Medulla oblongata (tissue), 1 donor: Measurements from ENCODE around the gene SPECC1.
"Not testable (repeated sequence)": the region's sequence is repeated elsewhere in the genome, so short reads cannot be mapped to it uniquely, and the experiment has no call there.

Experiments
- DNase-seq: peaks from one replicate; pipeline ENCODE4 v3.0.0-alpha.2; 2015; ENCODE audit errors: extremely low spot score

SPECC1 gene

DNA sequence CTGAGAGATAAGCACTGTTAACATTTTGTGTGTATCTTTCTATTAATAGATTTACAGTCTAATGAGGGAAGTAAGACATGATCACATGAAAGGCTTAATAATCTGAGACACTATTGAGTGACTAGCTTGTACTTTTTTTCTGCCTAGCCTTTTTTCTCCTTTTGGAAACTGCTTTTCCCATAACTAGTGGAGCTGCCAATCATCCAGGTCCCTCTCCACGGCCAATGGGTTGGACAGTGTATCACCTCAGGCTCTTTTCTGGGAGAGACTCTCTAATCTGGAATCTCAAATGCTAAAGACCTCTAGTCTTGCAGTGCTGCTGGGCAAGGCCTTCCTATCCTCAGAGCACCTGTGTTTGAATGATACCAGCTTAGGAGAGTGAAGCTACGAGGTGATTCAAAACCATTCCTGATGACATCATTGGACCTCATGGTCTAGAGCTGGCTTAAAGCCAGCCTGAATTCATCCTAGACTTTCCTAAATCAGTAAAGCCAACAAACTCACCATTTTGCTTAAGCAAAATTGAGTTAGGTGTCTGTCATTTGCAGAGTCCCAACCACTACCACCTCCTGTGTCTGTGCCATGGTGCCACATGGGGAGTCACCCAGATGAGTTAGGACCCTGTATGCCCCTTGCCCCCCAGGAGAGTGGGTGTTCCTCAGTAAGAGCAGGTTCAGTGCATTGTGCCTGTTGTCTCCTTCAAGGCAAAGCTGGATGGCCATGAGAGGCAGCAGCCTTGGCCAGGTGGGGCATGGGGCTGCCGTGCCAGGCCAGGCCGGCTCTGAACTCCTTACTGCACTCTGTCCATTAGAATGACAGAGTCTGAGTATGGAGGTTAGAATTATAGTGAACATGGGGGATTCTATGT is 62.9 kb downstream of the SPECC1 start:
- no peak for DNase-seq

DNA sequence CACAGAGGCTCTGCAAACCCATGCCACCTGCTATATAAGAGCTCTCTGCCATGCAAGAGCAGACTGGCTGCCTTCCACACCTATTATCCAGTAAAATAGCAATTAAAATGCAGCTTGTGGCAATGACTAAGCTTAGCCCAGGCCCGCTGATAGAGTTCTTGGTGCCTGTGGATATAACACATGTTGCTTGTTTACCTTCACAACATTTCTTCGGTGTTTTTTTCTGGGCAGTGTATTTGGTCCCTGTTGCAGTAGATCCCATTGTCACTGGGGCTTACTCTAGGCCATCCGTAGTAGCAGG is 63.5 kb downstream of the SPECC1 start:
- no peak for DNase-seq

DNA sequence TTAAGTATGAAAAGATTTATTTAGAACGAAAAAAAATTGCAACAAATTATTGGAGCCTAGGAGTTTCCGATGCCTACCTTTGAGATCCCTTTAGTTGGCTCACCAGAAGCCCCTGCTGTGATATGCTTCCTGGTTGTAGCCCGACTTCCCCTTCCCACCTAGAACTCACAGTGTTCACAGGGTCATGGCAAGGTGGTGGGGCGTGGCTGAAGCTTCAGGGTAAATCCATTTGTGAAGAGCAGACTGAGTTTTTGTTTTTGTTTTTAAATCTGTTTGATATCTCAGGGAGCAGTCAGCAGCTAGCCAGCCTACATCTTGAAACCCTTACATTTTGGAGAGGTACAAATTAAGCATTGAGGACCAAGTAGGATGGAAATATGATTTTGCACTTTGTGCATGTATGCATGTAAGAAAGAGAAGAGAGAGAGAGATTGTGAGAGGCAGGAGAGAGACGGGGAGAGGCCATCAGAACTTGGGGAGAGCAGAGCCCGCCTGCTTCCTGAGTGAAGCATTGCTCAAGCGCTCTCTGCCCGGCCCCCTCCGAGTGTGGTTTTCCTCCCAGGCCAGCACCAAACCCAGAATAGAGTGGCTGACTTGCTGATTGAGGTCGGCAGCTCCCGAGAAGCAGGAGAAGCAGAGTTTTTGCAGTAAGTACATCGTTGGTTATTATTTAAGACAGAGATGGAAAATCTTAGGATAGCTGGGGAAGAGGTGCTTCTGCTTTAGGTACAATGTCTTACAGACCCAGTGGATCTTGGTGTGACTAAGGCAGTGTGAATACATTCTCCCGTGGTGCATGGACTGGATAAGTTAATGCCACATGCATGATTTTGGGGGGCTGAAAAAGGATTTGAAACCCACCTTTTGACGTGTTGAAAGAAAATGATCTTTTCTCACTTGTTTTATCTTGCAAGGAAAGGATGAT is 64.2 kb downstream of the SPECC1 start:
- DNase-seq = peak; percentile 71

DNA sequence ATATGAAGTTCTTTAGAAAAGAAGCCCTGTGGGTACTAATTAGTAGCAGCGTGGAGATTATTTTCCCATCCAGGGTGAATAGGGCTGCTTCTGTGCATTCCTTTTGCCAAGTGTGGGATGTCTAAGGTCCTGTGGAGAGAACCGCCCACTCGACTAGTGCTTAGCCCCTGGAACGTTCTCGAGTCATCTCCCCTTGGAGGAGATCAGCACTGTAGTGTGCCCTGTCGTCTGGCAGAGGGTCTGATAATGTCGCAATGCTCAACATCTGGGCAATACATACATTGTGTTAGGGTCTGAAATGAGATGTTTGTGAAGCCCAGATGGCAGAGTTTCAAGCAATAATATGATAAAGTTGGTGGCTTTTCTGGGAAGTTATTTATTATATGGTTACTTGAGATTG is 64.8 kb downstream of the SPECC1 start:
- DNase-seq = no peak

DNA sequence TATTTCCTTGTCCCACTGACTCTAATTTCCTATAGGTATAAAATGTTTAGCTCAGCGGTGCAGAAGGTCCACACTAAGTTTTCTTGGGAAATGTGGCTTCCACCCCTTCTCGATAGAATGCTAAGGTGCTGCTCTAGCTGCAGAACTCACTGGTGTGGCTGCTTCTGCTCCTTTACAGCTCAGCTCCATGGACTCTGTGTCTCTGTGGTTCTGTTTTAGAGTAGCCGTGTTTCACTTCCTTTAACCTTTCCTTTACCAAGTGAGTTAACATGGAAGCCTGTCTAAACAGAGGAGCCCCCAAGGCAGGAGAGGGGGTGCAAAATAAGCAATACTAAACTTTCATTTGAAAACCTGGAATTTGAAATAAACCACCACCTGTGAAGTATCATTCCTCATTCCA is 65.3 kb downstream of the SPECC1 start:
- peak; percentile 50 for DNase-seq

DNA sequence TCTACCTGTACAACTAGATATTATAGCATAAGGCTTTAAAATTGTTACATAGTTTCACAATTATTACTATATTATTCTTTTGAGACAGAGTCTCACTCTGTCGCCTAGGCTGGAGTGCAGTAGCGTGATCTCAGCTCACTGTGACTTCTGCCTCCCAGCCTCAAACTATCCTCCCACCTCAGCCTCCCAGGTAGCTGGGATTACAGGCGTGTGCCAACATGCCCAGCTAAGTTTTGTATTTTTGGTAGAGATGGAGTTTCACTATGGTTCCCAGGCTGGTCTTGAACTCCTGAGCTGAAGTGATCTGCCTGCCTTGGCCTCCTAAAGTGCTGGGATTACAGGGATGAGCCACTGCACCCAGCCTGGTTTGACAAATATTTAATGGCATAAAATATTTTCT is 67.0 kb downstream of the SPECC1 start:
- DNase-seq = not testable (repeated sequence)

DNA sequence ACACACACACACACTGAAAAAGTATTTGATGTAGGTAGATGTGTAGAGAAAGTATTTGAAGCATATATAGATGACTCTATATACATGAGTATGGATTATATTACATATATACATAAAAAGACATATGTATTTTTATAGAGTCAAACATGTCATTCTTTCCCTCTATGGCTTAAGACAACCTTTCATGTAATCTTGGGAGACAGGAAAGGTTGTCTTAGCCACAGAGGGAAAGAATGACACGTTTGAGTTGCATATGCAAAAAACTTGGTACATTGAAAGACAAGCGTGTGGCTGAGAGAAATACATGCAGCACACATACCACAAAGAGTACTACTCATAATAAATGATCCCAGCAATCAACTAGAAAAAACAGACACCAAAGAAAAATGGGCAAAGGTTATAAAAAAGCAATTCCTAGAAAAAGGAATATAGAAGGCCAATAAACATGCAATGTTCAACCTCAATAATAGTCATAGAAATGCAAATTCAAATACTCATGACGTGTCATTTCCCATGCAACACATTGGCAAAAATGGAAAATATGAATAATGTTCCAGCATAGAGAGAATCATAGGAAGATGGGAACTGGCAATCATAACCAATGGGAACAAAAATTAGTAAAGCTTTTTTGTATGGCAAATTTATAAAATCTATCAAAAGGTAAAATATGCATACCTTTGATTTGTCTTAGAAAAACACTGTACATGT is 69.0 kb downstream of the SPECC1 start:
- DNase-seq = no peak

DNA sequence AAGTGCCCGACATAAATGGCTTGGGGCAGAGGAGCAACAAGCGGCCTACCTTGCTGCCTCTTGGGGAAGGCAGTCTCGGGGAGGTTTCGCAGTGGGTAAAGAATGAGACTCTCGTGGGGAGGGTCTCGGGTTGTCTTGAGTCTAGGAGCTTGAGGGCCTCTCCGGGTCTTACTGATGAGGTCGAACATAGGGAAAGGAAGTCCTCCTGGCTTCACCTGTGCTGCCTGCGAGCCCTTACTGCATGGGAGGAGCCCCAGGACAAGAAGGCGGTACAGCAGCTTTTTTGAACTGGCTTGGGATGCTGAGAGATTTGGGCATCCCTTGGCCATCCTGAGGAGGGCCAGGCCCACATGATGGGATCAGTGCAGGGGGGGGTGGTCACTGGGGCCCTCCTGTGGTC is 71.4 kb downstream of the SPECC1 start:
- no peak for DNase-seq

DNA sequence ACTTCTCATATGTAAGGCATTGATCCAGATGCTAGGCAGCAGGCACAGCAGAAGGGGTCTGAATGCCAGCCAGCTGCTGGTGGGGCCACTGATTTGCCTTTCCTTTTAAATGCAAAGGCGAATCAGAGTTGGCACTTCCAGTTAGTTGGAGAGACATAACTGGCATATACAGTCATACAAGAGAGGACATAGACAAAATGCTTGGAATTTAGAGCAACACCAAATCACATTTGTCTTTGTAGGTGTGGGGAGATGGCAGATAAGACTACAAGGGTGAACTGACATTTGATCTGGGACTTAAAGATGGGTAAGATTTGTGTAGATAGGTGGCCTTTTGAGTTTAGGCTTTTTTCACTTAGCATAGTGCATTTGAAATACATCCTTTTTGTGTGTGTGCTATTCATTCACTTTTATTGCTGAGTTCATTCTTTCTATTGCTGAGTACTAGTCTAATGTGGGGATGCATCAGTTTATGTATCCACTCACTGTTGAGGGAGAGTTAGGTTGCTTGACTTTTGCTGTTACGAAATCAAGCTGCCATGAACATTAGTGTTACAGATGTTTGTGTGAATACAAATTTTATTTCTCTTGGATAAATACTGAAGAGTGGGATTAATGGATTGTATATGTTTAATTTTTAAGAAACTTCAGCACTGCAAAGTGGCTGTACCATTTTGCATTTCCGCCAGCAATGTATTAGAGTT is 74.1 kb downstream of the SPECC1 start:
- no peak for DNase-seq

DNA sequence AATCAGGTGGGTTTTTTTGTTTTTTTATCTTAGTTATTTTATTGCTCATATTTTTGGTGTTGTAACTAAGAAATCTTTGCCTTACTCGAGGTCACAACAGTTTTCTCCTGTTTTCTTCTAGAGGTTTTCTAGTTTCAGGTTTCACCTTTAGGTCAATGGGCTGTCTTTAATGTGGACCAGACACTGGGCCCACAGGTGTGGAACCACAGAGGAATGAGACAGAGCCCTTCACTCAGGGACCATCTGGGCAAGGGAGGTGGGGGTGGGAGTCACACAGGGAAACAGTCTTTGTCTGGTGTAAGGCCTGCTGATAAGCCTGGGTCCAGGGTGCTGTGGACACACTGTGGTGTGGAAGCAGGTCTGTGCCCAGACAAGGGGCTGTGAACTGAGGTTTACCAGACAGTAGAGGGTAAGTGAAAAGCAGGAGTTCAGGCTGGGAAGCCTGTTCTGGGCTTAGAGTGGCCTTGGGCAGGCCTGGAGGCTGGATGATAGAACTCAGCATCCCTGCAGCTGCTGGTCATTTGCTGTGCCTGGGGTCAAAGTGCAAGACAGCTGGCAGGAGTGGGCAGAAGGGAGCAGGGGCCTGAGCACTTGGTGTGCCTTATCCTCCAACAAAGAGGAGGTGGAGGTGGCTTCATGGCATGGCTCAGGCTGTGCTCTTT is 75.6 kb downstream of the SPECC1 start:
- DNase-seq = no peak

DNA sequence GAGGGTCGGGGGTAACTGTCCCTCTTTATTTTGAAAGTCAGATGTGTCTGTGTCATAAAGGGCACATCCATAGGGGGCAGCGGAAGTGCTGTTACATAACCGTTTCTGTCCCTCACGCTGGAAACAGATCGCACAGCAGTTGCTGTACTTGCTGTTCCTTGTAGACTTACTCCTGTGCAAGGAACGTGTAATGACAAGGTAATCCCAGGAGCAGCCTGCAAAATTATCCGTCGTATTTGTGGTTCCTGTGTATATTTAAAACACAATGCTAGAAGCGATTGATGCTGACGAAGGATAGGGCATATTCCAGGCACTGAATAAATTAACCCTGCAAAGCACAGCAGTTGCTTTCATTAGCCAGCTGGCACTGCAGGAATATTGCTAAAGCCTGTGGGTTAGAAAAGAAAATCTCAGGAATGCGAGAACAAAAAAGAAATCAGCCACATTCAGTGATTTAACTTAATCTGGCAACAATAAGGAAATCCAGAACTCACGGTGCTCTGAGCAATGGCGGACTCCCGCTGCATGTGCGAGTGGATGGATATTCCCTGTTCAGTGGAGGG is 76.2 kb downstream of the SPECC1 start:
- no peak for DNase-seq

DNA sequence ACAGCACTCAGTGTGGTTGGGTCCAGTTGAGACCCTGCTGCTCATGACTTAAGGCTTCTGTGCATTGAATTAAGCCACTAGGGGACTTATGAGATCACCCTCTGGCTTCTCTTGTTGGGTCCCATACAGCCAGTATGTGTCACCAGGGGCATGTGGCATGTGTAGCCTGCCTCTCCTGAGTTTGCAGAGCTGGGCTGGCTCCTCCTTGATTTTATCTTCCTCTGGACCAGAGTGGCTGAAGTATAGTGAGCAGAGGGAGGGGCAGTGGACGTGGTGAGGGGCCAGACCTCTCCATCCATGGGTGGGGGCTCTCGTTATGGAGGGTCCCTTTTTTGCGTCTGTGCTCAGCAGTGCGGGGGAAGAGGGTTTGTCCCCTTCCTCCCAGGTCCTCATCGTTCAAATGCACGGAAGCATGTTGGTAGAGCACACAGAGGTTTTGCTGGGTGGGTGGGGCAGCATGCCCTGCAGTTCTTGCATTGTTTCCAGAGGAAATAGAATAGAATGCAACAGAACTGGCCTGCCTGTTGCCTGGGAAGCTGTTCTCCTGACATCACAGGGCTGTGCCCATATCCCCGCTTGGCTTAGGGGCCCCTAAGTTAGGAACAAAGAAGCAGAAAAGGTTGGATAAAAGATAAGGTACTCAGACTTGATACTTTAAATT is 77.4 kb downstream of the SPECC1 start:
- DNase-seq = no peak

DNA sequence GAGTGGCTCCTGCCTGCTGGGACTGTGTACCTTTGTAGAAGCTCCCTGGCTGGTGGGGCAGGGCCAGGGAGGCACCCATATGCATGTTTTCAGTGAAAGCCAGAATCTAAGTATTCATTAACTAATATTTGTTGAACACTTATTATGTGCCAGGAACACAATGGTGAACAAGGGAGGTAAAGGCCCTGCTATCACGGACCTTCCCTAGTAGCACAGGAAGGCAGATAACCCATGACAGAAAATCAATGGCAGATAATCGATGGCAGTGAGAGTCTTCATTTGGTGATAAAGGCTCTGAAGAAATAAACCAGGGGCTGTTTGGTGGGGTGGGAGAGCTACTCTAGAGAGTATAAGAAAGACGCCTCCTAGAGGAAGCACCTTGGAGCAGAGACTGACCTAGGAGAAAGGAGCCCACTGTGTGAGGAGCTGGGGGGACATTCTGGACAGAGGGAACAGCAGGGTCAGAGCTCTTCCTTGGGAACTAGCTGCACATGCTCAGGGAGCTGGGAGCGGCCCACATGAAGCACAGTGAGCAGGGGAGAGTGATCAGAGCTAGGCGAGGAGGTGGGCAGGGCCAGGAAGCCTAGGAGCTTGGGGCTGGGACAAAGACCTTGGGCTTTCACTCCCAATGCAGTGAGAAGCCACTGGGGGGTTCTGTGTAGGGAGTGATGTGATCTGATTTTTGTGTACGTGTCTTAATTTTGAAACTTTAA is 78.5 kb downstream of the SPECC1 start:
- DNase-seq = no peak

DNA sequence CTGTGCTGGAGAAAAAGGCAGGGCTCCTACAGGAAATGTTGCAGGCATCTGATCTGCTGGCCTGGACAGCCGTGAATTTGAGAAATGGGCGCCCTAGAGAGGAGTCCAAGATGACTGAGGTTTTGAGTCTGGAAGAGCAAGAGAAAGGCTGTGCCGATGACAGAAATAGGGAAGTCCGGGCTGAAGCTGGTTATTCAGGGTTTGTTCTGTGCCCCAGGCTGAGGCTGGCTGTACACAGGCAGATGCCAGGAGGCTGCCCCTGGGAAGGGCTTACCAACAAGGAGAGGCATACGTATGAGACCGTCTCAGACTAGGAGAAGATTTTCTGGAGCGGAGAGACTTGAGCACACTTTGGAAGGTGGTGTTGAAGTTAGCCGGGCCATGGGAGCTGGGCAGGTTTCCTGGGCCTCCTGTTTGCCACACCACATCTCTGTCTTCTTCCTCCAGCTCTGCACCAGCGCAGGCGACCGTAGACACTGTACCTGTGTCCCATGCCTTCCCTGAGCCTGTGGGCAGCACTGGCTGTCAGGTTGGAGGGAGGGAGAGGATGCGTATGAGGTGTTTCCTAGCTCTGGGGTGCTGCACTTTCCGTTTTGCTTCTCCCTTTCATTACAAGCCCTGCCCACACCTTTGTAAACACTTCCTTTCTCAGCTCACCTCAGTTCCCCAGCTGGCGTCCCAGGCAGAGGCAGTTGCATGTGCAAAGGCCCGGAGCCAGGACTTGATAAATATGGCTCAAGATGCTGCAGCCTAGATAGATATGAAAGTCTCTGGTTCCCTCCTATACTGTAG is 80.8 kb downstream of the SPECC1 start:
- DNase-seq = no peak

DNA sequence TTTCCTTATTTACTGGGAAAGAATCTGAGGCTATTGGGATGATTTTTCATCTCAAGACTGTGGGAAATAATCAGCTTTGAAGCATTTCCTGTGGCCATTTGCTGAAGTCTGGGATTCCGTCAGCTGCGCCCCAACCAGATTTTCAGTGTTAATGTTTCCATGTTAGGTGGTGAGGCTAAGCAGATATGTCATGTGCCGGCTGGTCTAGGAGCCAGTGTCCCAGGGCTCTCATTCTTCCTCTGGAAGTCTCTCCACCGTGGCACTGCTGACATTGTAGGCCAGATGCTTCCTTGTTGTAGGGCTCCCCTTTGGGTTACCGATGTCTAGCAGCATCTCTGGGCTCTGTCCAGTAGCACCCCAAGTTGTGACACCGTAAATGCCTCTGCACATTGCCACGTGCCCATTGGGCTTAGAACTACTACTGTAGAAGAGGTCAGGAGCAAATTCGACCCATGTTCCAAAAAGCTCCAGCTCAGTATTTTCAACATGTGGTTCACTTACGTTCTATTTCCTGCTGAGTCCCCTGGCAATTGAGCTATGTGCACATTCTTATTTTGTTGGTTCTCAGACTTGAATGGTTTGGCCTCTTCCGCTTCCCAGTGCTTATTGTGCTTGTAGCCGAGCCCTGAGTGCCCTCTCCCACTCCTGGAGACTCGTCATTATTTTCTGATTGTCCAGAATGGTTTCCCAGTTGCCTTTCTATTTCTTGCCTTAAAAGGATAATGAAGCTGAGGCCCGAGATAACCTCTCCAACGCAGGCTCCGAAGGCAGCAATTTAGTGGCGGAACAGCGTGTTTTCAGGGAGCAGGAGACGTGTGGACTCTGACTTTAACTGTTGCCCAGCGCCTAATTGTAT is 82.2 kb downstream of the SPECC1 start:
- no peak for DNase-seq

DNA sequence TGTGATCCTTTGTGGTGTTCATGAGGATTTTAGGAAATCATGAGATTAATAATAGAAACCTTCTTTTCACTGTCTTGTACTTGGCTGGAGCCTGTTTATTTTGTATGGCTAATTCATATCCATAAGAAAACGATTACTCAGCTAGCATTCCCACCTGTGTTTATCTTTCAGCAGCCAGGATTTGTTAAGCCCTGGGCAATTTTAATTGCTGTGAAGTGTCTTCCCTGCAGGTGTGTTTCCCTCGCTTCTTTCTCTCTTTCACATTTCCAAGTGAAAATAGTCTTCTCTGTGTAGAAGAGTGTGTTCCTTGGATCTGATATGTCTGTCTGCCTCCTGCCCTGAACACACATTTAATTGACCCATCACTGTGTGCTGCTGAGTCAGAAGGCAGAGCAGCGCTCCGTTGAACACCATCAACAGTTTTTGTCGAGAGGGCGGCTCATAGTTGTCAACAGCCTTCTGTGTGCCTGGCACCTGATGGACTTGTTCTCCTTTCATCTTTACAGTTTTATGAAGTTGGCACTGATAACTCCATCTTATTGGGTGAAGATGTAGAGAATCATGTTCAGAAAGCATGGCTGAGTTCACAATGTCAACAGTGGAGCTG is 83.2 kb downstream of the SPECC1 start:
- DNase-seq = no peak

DNA sequence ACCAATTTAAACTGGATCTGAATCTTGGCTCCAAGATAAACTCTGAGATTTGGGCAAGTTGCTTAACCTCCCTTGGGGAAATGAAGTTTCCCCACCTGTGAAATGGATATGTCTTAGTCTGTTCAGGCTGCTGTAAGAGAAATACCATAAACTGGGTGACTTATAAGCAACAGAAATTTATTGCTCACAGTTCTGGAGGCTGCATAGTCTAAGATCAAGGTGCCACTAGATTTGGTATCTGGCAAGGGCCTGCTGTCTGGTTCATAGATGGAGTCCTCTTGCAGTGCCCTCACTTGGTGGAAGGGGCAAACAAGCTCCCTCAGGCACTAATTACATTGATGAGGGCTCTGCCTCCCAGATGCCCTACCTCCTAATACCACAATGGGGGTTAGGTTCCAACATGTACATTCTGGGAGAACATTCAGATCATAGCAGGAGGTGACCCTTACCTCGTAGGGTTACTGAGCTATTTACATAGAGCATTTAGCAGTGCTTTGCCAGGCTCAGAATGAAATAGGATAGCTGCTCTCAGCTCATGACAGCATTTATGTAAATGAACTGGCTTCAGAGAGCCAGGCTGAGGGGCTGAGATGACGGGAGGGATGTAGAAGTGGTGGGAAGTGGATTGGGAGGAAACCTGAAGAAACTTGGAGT is 83.9 kb downstream of the SPECC1 start:
- no peak for DNase-seq
